ENCODE results near the gene ADRA2A.

DNA sequence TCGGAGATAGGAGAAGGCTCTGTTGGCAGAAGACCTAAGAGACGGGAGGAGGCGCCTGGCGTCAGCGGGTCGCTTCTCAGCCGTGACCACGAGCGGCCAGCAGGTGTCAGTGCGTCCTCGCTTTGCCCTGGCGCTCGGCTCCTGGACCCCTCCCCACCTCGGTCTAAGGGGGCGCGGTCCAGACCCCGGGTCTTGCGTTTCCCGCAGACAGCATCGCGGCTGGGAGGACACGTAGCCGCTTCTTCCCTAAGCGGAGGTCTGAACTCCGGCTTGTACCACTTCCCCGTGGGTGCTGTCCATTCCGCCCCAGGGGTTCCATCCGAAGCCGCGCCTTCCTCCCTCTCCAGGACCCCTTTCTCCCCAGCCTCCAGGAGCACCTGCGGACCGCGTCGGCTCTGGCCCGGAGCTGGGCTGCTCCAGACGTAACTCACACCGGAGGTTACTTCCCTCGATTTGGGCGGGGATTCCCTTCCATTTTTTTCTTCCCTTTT, 593 bp upstream of the ADRA2A start:
- TF ChIP-seq CTCF (IDR thresholded peaks at IDR 0.05), result peak; percentile 62 to 82 (median 73)
- TF ChIP-seq POLR2A (IDR thresholded peaks at IDR 0.05), result no peak

Measured in heart left ventricle (tissue), 13 donors.